ENCODE results near the gene BLID. TPM values are rescaled to one million over a fixed set of nuclear protein-coding genes. Genes with fewer than 3 reads are reported as not detected.
A peak's percentile ranks its signal among the peaks of the same experiment; 100 is the strongest.

BLID gene
- total RNA-seq, 1 donor from 2014 or later = 1.2 TPM

GRCh38 chr11:122085264-122085663 lies 30.8 kb downstream of the BLID start:
- Histone ChIP-seq H3K9me3 (ENCODE audit: insufficient read depth, low read depth, low read length) (no peaks in the 10 kb centered on the region), H3K27ac (ENCODE audit: low read depth, low read length) (peak overlapping the region; percentile 69), H3K4me1 (ENCODE audit: insufficient read depth, low read length) (peaks cover 11% of the 10 kb centered on the region), H4K20me1 (ENCODE audit: insufficient read depth, low read length) (peaks cover 24% of the 10 kb centered on the region), H3K36me3 (ENCODE audit: insufficient read depth, low read length) (peaks cover 25% of the 10 kb centered on the region), H3K4me3 (ENCODE audit: insufficient read depth, low read depth, low read length) (no peak overlapping the region), H3K9ac (ENCODE audit: low read length) (no peak overlapping the region), H2AFZ (ENCODE audit: low read depth, low read length) (no peak overlapping the region), H3K79me2 (ENCODE audit: insufficient read depth, low read length) (peaks cover 15% of the 10 kb centered on the region), H3K4me2 (ENCODE audit: low read length) (peak overlapping the region; percentile 35), H3K27me3 (ENCODE audit: insufficient read depth, low read length) (no peaks in the 10 kb centered on the region)
- H3K27me3 Mint-ChIP-seq (ENCODE audit: low read depth, unreplicated experiment) = no peaks in the 10 kb centered on the region
- H3K36me3 Mint-ChIP-seq (ENCODE audit: low read depth, unreplicated experiment) = peaks cover 15% of the 10 kb centered on the region
- peaks cover 2% of the 10 kb centered on the region for H3K9me3 Mint-ChIP-seq (ENCODE audit: unreplicated experiment)
- H3K4me1 Mint-ChIP-seq (ENCODE audit: low read depth, unreplicated experiment) = peaks cover 30% of the 10 kb centered on the region
- TF ChIP-seq EZH2 (IDR thresholded peaks at IDR 0.05; ENCODE audit: insufficient read depth, low read length) = no peak
- TF ChIP-seq, protein P1, sequence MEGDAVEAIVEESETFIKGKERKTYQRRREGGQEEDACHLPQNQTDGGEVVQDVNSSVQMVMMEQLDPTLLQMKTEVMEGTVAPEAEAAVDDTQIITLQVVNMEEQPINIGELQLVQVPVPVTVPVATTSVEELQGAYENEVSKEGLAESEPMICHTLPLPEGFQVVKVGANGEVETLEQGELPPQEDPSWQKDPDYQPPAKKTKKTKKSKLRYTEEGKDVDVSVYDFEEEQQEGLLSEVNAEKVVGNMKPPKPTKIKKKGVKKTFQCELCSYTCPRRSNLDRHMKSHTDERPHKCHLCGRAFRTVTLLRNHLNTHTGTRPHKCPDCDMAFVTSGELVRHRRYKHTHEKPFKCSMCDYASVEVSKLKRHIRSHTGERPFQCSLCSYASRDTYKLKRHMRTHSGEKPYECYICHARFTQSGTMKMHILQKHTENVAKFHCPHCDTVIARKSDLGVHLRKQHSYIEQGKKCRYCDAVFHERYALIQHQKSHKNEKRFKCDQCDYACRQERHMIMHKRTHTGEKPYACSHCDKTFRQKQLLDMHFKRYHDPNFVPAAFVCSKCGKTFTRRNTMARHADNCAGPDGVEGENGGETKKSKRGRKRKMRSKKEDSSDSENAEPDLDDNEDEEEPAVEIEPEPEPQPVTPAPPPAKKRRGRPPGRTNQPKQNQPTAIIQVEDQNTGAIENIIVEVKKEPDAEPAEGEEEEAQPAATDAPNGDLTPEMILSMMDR (IDR thresholded peaks at IDR 0.05; ENCODE audit: insufficient read depth, low read depth, low read length) = no peak
- peak; percentile 97 for FAIRE-seq
- DNase-seq (ENCODE audit: low read depth) = peak; percentile 97
- H3K27ac Mint-ChIP-seq (ENCODE audit: unreplicated experiment) = peak overlapping the region; percentile 88
- H3K4me3 Mint-ChIP-seq (ENCODE audit: unreplicated experiment) = no peak overlapping the region

DNA sequence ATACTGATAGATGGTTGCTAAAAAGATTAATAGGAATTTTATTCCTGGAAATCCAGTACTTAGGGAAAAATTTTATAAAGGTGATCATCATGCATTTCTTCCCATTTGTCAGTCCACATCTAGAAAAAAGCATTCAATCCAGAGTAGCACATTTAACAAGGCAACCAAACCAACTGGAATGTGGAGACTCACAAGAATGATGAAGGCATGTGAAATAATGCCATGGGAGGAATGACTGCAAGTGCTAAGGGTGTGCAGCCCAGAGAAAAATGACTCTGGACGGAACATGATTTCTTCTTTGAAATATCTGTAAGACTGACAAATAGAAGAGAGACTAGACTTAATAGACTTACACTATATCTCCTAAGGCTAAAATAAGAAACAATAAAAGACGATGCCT lies 33.8 kb downstream of the BLID start:
- peak; percentile 64 for DNase-seq (ENCODE audit: low read depth)
- FAIRE-seq = peak; percentile 87
- Histone ChIP-seq H3K36me3 (ENCODE audit: insufficient read depth, low read length) (no peaks in the 10 kb centered on the region), H4K20me1 (ENCODE audit: insufficient read depth, low read length) (peaks cover 4% of the 10 kb centered on the region), H3K9ac (ENCODE audit: low read length) (no peak overlapping the region), H3K27me3 (ENCODE audit: insufficient read depth, low read length) (no peaks in the 10 kb centered on the region), H2AFZ (ENCODE audit: low read depth, low read length) (no peak overlapping the region), H3K27ac (ENCODE audit: low read depth, low read length) (no peak overlapping the region), H3K9me3 (ENCODE audit: insufficient read depth, low read depth, low read length) (no peaks in the 10 kb centered on the region), H3K79me2 (ENCODE audit: insufficient read depth, low read length) (no peaks in the 10 kb centered on the region), H3K4me2 (ENCODE audit: low read length) (no peak overlapping the region), H3K4me1 (ENCODE audit: insufficient read depth, low read length) (peaks cover 7% of the 10 kb centered on the region), H3K4me3 (ENCODE audit: insufficient read depth, low read depth, low read length) (no peak overlapping the region)
- Mint-ChIP-seq H3K4me3 (ENCODE audit: unreplicated experiment) (no peak overlapping the region), H3K4me1 (ENCODE audit: low read depth, unreplicated experiment) (peaks cover 27% of the 10 kb centered on the region), H3K27ac (ENCODE audit: unreplicated experiment) (peak overlapping the region; percentile 49), H3K36me3 (ENCODE audit: low read depth, unreplicated experiment) (peaks cover 3% of the 10 kb centered on the region), H3K27me3 (ENCODE audit: low read depth, unreplicated experiment) (no peaks in the 10 kb centered on the region), H3K9me3 (ENCODE audit: unreplicated experiment) (no peaks in the 10 kb centered on the region)
- TF ChIP-seq, protein P1 (IDR thresholded peaks at IDR 0.05; ENCODE audit: insufficient read depth, low read depth, low read length) = no peak
- TF ChIP-seq EZH2 (IDR thresholded peaks at IDR 0.05; ENCODE audit: insufficient read depth, low read length) = no peak

GRCh38 chr11:122081073-122081472 lies 34.9 kb downstream of the BLID start:
- Histone ChIP-seq H3K4me3 (ENCODE audit: insufficient read depth, low read depth, low read length) (no peak overlapping the region), H3K4me1 (ENCODE audit: insufficient read depth, low read length) (peaks cover 7% of the 10 kb centered on the region), H3K36me3 (ENCODE audit: insufficient read depth, low read length) (no peaks in the 10 kb centered on the region), H3K9me3 (ENCODE audit: insufficient read depth, low read depth, low read length) (no peaks in the 10 kb centered on the region), H3K27me3 (ENCODE audit: insufficient read depth, low read length) (no peaks in the 10 kb centered on the region), H3K27ac (ENCODE audit: low read depth, low read length) (no peak overlapping the region), H3K9ac (ENCODE audit: low read length) (no peak overlapping the region), H3K79me2 (ENCODE audit: insufficient read depth, low read length) (no peaks in the 10 kb centered on the region), H4K20me1 (ENCODE audit: insufficient read depth, low read length) (peaks cover 4% of the 10 kb centered on the region), H3K4me2 (ENCODE audit: low read length) (no peak overlapping the region), H2AFZ (ENCODE audit: low read depth, low read length) (no peak overlapping the region)
- Mint-ChIP-seq H3K27me3 (ENCODE audit: low read depth, unreplicated experiment) (no peaks in the 10 kb centered on the region), H3K4me3 (ENCODE audit: unreplicated experiment) (no peak overlapping the region), H3K9me3 (ENCODE audit: unreplicated experiment) (no peaks in the 10 kb centered on the region), H3K27ac (ENCODE audit: unreplicated experiment) (no peak overlapping the region), H3K36me3 (ENCODE audit: low read depth, unreplicated experiment) (no peaks in the 10 kb centered on the region), H3K4me1 (ENCODE audit: low read depth, unreplicated experiment) (peaks cover 23% of the 10 kb centered on the region)
- no peak for DNase-seq (ENCODE audit: low read depth)
- no peak for FAIRE-seq
- TF ChIP-seq, protein P1 (IDR thresholded peaks at IDR 0.05; ENCODE audit: insufficient read depth, low read depth, low read length) = no peak
- no peak for TF ChIP-seq EZH2 (IDR thresholded peaks at IDR 0.05; ENCODE audit: insufficient read depth, low read length)
